GM12872 (cell line): Measurements from ENCODE around the gene ADA.

Experiments
- CTCF ChIP-seq: IDR thresholded peaks from 3 replicates; pipeline ENCODE4 v1.5.1; 2011; ENCODE audit warnings: low read depth, mild to moderate bottlenecking, low read length, moderate library complexity; ENCODE audit not compliant: insufficient read depth

Gene ADA

GRCh38 chr20:44637522-44638372 is 13.8 kb downstream of the ADA start:
- TF ChIP-seq CTCF: no peak

- TF ChIP-seq CTCF: no peak
These were observed 14.5 kb downstream of the ADA start for GRCh38 chr20:44637042-44637441.

- TF ChIP-seq CTCF: no peak
These were observed 15.6 kb downstream of the ADA start for GRCh38 chr20:44635877-44636276.

- no peak for TF ChIP-seq CTCF
These were observed 17.5 kb downstream of the ADA start for GRCh38 chr20:44633872-44634600.

- no peak for TF ChIP-seq CTCF
These were observed 18.2 kb downstream of the ADA start for GRCh38 chr20:44633187-44633810.

GRCh38 chr20:44632103-44632752 is 19.3 kb downstream of the ADA start:
- TF ChIP-seq CTCF: no peak

GRCh38 chr20:44630297-44630696 is 21.2 kb downstream of the ADA start:
- no peak for TF ChIP-seq CTCF
